Measurements from ENCODE around the gene DDX39B.

The DDX39B gene

GRCh38 chr6:31541059-31541657, 645 bp downstream of the DDX39B start:
- 0% methylated on average over 11 of the region's 21 CpGs for WGBS (ENCODE audit: insufficient coverage)
- Histone ChIP-seq H3K4me1 (ENCODE audit: control extremely low read depth in 1 of 4, control insufficient read depth in 4 of 4, insufficient read depth in 4 of 4, low read length in 3 of 4) (peaks cover 17 to 40% (median 35%) of the 10 kb centered on the region in 4 experiments), H3K9me3 (ENCODE audit: control extremely low read depth in 1 of 5, control insufficient read depth in 4 of 5, insufficient read depth in 2 of 5, low read depth in 1 of 5, low read length in 4 of 5) (no peaks in the 10 kb centered on the region), H3K27me3 (replicated peaks in 2 of 5; ENCODE audit: control insufficient read depth in 4 of 5, insufficient read depth in 5 of 5, low read length in 4 of 5) (no peaks in the 10 kb centered on the region), H3K4me3 (ENCODE audit: control insufficient read depth in 1 of 7, extremely low read depth in 1 of 7, insufficient read depth in 4 of 7, low read depth in 2 of 7, low read length in 6 of 7) (peak overlapping the region; percentile 66 to 97 (median 91)), H3K36me3 (ENCODE audit: control insufficient read depth in 4 of 4, insufficient read depth in 4 of 4, low read length in 3 of 4) (peaks cover 18 to 45% (median 34%) of the 10 kb centered on the region in 4 experiments), H3K27ac (ENCODE audit: insufficient read depth in 1 of 2, low read depth in 1 of 2, low read length in 2 of 2, poor library complexity in 1 of 2, severe bottlenecking in 2 of 2) (peak overlapping the region; percentile 99 to 100)
- peak; percentile 54 to 75 (median 66) for DNase-seq
- ChIA-PET CTCF (interaction anchor here (0.8 to 24.7 kb wide), 8 partner anchors 9 to 250 kb away, joined by 3 to 557 read pairs (median 5); partner anchors contain the start of genes LST1, LTB, MCCD1 and NCR3), POLR2A (interaction anchor here (0.7 to 2.6 kb wide), 6 partner anchors 9 to 1431 kb away, joined by 3 to 12 read pairs (median 4); partner anchors contain the start of genes BAG6 and MCCD1)

DNA sequence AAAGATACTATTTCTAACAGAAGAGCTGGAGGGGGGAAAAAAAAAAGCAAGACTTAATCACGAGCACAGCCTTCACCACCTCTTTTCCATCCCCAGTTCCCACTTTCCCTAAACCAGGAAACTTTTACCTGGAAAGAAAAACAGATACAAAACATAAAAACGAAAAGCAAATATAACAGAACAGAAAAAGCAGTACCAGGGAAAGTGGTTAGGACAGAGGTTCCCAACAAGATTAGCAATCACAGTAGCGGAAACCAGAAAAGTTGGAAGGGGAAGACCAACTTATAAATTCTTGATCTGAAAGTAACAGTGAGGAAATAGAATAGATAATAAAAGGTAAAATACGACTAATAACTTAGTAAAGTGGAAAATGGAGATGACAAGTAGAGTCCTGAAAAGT, 1.2 kb downstream of the DDX39B start:
- ChIA-PET CTCF (interaction anchor here (1.0 to 24.7 kb wide), 7 partner anchors 9 to 251 kb away, joined by 3 to 557 read pairs (median 7); partner anchors contain the start of genes LST1, LTB, NCR3 and TNF), POLR2A (interaction anchor here (2.1 to 2.6 kb wide), 2 partner anchors 12 to 42 kb away, joined by 7 to 12 read pairs; partner anchors contain the start of gene MCCD1)
- Histone ChIP-seq H3K36me3 (ENCODE audit: control insufficient read depth in 4 of 4, insufficient read depth in 4 of 4, low read length in 3 of 4) (peaks cover 18 to 50% (median 38%) of the 10 kb centered on the region in 4 experiments), H3K27me3 (replicated peaks in 2 of 5; ENCODE audit: control insufficient read depth in 4 of 5, insufficient read depth in 5 of 5, low read length in 4 of 5) (no peaks in the 10 kb centered on the region), H3K27ac (ENCODE audit: insufficient read depth in 1 of 2, low read depth in 1 of 2, low read length in 2 of 2, poor library complexity in 1 of 2, severe bottlenecking in 2 of 2) (peak overlapping the region; percentile 99 to 100), H3K9me3 (ENCODE audit: control extremely low read depth in 1 of 5, control insufficient read depth in 4 of 5, insufficient read depth in 2 of 5, low read depth in 1 of 5, low read length in 4 of 5) (no peaks in the 10 kb centered on the region), H3K4me3 (ENCODE audit: control insufficient read depth in 1 of 7, extremely low read depth in 1 of 7, insufficient read depth in 4 of 7, low read depth in 2 of 7, low read length in 6 of 7) (peak overlapping the region; percentile 66 to 97 (median 91)), H3K4me1 (ENCODE audit: control extremely low read depth in 1 of 4, control insufficient read depth in 4 of 4, insufficient read depth in 4 of 4, low read length in 3 of 4) (peaks cover 17 to 39% (median 33%) of the 10 kb centered on the region in 4 experiments)
- 0% methylated on average over 2 of the region's 4 CpGs for WGBS (ENCODE audit: insufficient coverage)
- DNase-seq: no peak

DNA sequence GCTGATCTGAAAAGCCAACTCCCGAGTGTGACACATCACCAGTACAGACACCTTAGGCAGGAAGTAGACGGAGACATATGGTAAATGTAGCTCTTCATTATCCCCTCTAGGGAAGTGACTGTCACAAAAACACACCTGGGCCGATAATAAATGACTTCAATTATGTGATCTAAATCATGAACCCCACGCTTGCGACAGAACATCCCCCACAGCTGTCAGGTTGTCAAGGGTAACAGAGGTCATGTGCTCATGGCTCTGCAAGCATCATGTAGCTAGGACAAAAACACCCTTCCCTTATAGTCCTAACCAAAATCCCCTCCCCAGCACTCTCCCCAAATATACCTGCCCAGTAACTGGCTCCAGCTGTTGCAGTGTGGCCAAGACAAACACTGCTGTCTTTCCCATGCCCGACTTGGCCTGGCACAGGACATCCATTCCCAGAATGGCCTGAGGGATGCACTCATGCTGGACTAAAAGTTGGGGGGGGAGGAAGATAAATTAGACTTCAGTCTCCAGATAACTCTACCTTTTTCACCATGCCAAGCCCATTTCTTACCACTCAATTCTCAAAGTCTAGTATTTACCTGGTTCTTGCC, 2.9 kb downstream of the DDX39B start:
- peaks cover 17 to 39% (median 33%) of the 10 kb centered on the region in 4 experiments for H3K4me1 ChIP-seq (ENCODE audit: control extremely low read depth in 1 of 4, control insufficient read depth in 4 of 4, insufficient read depth in 4 of 4, low read length in 3 of 4)
- no peaks in the 10 kb centered on the region for H3K9me3 ChIP-seq (ENCODE audit: control extremely low read depth in 1 of 5, control insufficient read depth in 4 of 5, insufficient read depth in 2 of 5, low read depth in 1 of 5, low read length in 4 of 5)
- ChIA-PET POLR2A (no interaction called here), CTCF (interaction anchor here (0.6 to 24.7 kb wide), 3 partner anchors 12 to 62 kb away, joined by 3 to 557 read pairs (median 7); partner anchors contain the start of genes LST1, LTB and TNF)
- peak overlapping the region in 2 of 7 experiments; percentile 6 to 97 for H3K4me3 ChIP-seq (ENCODE audit: control insufficient read depth in 1 of 7, extremely low read depth in 1 of 7, insufficient read depth in 4 of 7, low read depth in 2 of 7, low read length in 6 of 7)
- H3K27ac ChIP-seq (ENCODE audit: insufficient read depth in 1 of 2, low read depth in 1 of 2, low read length in 2 of 2, poor library complexity in 1 of 2, severe bottlenecking in 2 of 2): peak overlapping the region; percentile 44 to 100
- 94% methylated on average over 4 of the region's 6 CpGs for WGBS (ENCODE audit: insufficient coverage)
- no peak for DNase-seq
- H3K36me3 ChIP-seq (ENCODE audit: control insufficient read depth in 4 of 4, insufficient read depth in 4 of 4, low read length in 3 of 4): peaks cover 27 to 67% (median 53%) of the 10 kb centered on the region in 4 experiments
- H3K27me3 ChIP-seq (replicated peaks in 2 of 5; ENCODE audit: control insufficient read depth in 4 of 5, insufficient read depth in 5 of 5, low read length in 4 of 5): no peaks in the 10 kb centered on the region

DNA sequence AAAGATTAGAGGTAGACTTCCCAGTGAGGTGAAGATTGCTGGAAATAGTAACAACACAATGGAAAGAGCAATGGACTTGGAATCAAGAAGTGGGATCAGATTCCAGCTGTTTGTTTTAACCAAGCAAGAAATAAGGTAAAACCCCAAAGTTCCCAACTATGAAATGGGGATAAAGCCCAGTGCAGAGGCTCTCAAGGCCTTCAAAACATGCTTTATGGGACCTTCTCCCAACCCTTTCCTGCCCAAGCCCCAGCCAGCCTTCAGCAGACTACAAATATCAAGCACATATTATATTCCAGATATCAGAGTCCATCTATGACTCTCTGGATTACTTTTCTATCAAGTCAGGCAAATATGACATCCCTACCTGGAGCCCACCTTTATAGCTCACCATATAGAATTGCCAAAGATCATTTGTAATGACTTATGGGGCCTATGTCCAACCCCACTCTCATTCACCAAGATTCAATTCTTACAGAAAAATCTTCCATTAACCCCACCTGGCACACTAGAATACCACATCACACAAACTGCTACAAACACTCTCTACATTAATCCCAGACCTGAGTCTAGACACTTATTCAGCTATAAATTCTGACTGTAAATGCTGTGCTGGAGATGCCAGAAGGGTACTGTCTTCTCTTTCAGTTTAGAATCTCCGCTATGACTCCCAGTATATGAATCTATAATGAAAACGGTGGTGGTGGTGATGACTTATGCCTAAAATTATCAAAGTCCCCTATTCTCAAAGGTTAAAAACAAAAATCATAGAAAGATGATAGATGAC, 6.1 kb downstream of the DDX39B start:
- Histone ChIP-seq H3K4me3 (ENCODE audit: control insufficient read depth in 1 of 7, extremely low read depth in 1 of 7, insufficient read depth in 4 of 7, low read depth in 2 of 7, low read length in 6 of 7) (no peak overlapping the region), H3K27me3 (replicated peaks in 2 of 5; ENCODE audit: control insufficient read depth in 4 of 5, insufficient read depth in 5 of 5, low read length in 4 of 5) (no peaks in the 10 kb centered on the region), H3K36me3 (ENCODE audit: control insufficient read depth in 4 of 4, insufficient read depth in 4 of 4, low read length in 3 of 4) (peaks cover 42 to 95% (median 77%) of the 10 kb centered on the region in 4 experiments), H3K27ac (ENCODE audit: insufficient read depth in 1 of 2, low read depth in 1 of 2, low read length in 2 of 2, poor library complexity in 1 of 2, severe bottlenecking in 2 of 2) (peak overlapping the region in 1 of 2 experiments; percentile 3), H3K9me3 (ENCODE audit: control extremely low read depth in 1 of 5, control insufficient read depth in 4 of 5, insufficient read depth in 2 of 5, low read depth in 1 of 5, low read length in 4 of 5) (no peaks in the 10 kb centered on the region), H3K4me1 (ENCODE audit: control extremely low read depth in 1 of 4, control insufficient read depth in 4 of 4, insufficient read depth in 4 of 4, low read length in 3 of 4) (peaks cover 14 to 25% (median 21%) of the 10 kb centered on the region in 4 experiments)
- POLR2A ChIA-PET: no interaction called here
- no peak for DNase-seq
- CTCF ChIA-PET: interaction anchor here (1.2 kb wide), 1 partner anchor 45 kb away, joined by 3 read pairs; no protein-coding TSS in a partner anchor
- WGBS (ENCODE audit: insufficient coverage): no CpG with 5 or more reads among the region's 2 CpGs

DNA sequence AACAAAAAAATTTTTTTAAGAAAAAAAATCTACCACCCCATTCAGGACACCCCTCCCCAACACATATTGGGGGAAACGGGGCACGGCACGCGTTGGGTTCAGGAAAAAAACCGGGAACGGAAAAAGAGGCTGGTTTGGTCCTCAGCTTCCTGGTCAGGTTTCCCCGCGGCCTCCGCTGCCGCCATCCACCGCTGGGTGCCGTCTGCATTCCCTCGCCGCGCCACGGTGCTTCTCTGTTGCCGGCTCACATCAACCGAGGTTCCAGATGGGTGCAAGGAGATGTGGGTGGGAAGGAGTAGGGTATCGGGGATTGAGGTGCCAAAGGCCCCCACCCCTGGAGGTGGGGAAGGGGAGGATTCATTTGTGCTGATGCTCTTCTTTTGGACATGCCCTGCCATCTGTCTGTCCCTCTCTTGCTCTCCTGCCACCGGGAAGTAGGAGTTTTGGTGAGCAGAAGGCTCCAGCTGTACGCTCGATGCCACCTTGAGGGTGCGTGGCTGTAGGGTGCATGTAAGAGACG, 7.2 kb downstream of the DDX39B start:
- WGBS (ENCODE audit: insufficient coverage): 90% methylated on average over 21 of the region's 24 CpGs
- DNase-seq: no peak
- H3K27ac ChIP-seq (ENCODE audit: insufficient read depth in 1 of 2, low read depth in 1 of 2, low read length in 2 of 2, poor library complexity in 1 of 2, severe bottlenecking in 2 of 2): no peak overlapping the region
- H3K4me1 ChIP-seq (ENCODE audit: control extremely low read depth in 1 of 4, control insufficient read depth in 4 of 4, insufficient read depth in 4 of 4, low read length in 3 of 4): peaks cover 4 to 14% (median 10%) of the 10 kb centered on the region in 4 experiments
- ChIA-PET POLR2A (no interaction called here), CTCF (interaction anchor here (1.2 kb wide), 1 partner anchor 46 kb away, joined by 3 read pairs; no protein-coding TSS in a partner anchor)
- peaks cover 44 to 96% (median 80%) of the 10 kb centered on the region in 4 experiments for H3K36me3 ChIP-seq (ENCODE audit: control insufficient read depth in 4 of 4, insufficient read depth in 4 of 4, low read length in 3 of 4)
- no peak overlapping the region for H3K4me3 ChIP-seq (ENCODE audit: control insufficient read depth in 1 of 7, extremely low read depth in 1 of 7, insufficient read depth in 4 of 7, low read depth in 2 of 7, low read length in 6 of 7)
- H3K27me3 ChIP-seq (replicated peaks in 2 of 5; ENCODE audit: control insufficient read depth in 4 of 5, insufficient read depth in 5 of 5, low read length in 4 of 5): no peaks in the 10 kb centered on the region
- H3K9me3 ChIP-seq (ENCODE audit: control extremely low read depth in 1 of 5, control insufficient read depth in 4 of 5, insufficient read depth in 2 of 5, low read depth in 1 of 5, low read length in 4 of 5): no peaks in the 10 kb centered on the region

DNA sequence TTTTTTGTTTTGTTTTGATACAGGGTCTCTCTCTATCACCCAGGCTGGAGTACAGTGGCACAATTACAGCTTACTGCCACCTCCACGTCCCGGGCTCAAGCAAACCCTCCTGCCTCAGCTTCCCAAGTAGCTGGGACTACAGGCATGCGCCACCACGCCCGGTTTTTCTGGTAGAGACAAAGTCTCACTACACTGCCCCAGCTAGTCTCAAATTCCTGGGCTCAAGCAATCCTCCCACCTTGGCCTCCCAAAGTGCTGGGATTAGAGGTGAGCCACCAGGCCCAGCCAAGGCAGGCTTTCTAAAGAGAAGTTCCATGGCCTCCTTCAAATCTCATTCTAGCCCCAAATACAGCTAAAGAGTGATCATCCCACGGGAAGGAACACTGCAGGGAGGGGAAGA, 7.8 kb downstream of the DDX39B start:
- H3K36me3 ChIP-seq (ENCODE audit: control insufficient read depth in 4 of 4, insufficient read depth in 4 of 4, low read length in 3 of 4): peaks cover 41 to 94% (median 76%) of the 10 kb centered on the region in 4 experiments
- no peaks in the 10 kb centered on the region for H3K27me3 ChIP-seq (replicated peaks in 2 of 5; ENCODE audit: control insufficient read depth in 4 of 5, insufficient read depth in 5 of 5, low read length in 4 of 5)
- ChIA-PET CTCF (no interaction called here), POLR2A (no interaction called here)
- H3K9me3 ChIP-seq (ENCODE audit: control extremely low read depth in 1 of 5, control insufficient read depth in 4 of 5, insufficient read depth in 2 of 5, low read depth in 1 of 5, low read length in 4 of 5): no peaks in the 10 kb centered on the region
- peaks cover 0 to 8% (median 4%) of the 10 kb centered on the region in 4 experiments for H3K4me1 ChIP-seq (ENCODE audit: control extremely low read depth in 1 of 4, control insufficient read depth in 4 of 4, insufficient read depth in 4 of 4, low read length in 3 of 4)
- no peak for DNase-seq
- H3K27ac ChIP-seq (ENCODE audit: insufficient read depth in 1 of 2, low read depth in 1 of 2, low read length in 2 of 2, poor library complexity in 1 of 2, severe bottlenecking in 2 of 2): peak overlapping the region; percentile 3 to 43
- 88% methylated on average over 5 of the region's 6 CpGs for WGBS (ENCODE audit: insufficient coverage)
- H3K4me3 ChIP-seq (ENCODE audit: control insufficient read depth in 1 of 7, extremely low read depth in 1 of 7, insufficient read depth in 4 of 7, low read depth in 2 of 7, low read length in 6 of 7): no peak overlapping the region
